Liver (tissue), 9 donors: Measurements from ENCODE around the gene WDR45. TPM values are rescaled to one million over a fixed set of nuclear protein-coding genes. Genes with fewer than 3 reads are reported as not detected.

Source experiments
- DNase-seq: peaks from one replicate; pipeline ENCODE4 v3.0.0-alpha.2; 2017; ENCODE audit warnings: low spot score
- H3K27ac ChIP-seq, 2 donors: one replicate each; pipeline ENCODE4 v1.7.0; 2013; ENCODE audit warnings: inconsistent platforms in 2 of 2, low read length in 2 of 2, control low read depth in 1 of 2, low read depth in 1 of 2, mild to moderate bottlenecking in 1 of 2
- H3K27me3 ChIP-seq, 4 donors: one replicate each; pipeline versions ENCODE4 v1.6.1 to v1.7.0; 2013; ENCODE audit warnings: low read length in 3 of 4, inconsistent platforms in 1 of 4, mild to moderate bottlenecking in 1 of 4, moderate library complexity in 1 of 4; ENCODE audit not compliant: control insufficient read depth in 4 of 4, insufficient read depth in 4 of 4
- H3K36me3 ChIP-seq, 4 donors: one replicate each; pipeline versions ENCODE4 v1.6.1 to v1.7.0; 2013; ENCODE audit warnings: low read length in 3 of 4, mild to moderate bottlenecking in 3 of 4, low read depth in 1 of 4, moderate library complexity in 1 of 4; ENCODE audit not compliant: control insufficient read depth in 4 of 4, insufficient read depth in 3 of 4
- H3K4me1 ChIP-seq, 4 donors: one replicate each; pipeline versions ENCODE4 v1.6.1 to v1.7.0; 2013; ENCODE audit warnings: low read length in 3 of 4, mild to moderate bottlenecking in 3 of 4, moderate library complexity in 1 of 4; ENCODE audit not compliant: control insufficient read depth in 4 of 4, insufficient read depth in 4 of 4
- H3K4me3 ChIP-seq, 3 donors: one replicate each; pipeline versions ENCODE4 v1.6.1 to v1.7.0; 2013; ENCODE audit warnings: low read length in 3 of 3, control low read depth in 1 of 3, low read depth in 1 of 3, mild to moderate bottlenecking in 1 of 3
- H3K9ac ChIP-seq, 2 donors: one replicate each; pipeline ENCODE4 v1.7.0; 2013; ENCODE audit warnings: low read length in 2 of 2, mild to moderate bottlenecking in 2 of 2, moderate library complexity in 2 of 2, control low read depth in 1 of 2, low read depth in 1 of 2
- H3K9me3 ChIP-seq, 4 donors: one replicate each; pipeline versions ENCODE4 v1.6.1 to v1.7.0; 2013; ENCODE audit warnings: low read length in 3 of 4; ENCODE audit not compliant: control insufficient read depth in 4 of 4
- CTCF ChIP-seq: fragments of 150-350 bp; IDR thresholded peaks from 2 replicates; pipeline ENCODE4 v1.5.1; 2017; ENCODE audit warnings: improper control_type of control experiment, low read depth, low read length; ENCODE audit not compliant: missing input control
- EGR1 ChIP-seq, 2 donors: IDR thresholded peaks; 2 replicates each; pipeline ENCODE4 v1.6.1; 2016 to 2018; ENCODE audit warnings: antibody characterized with exemption in 2 of 2, low read depth in 2 of 2
- FOXA1 ChIP-seq: IDR thresholded peaks from 2 replicates; pipeline ENCODE4 v1.6.1; 2016; ENCODE audit warnings: antibody characterized with exemption
- FOXA2 ChIP-seq: IDR thresholded peaks from 2 replicates; pipeline ENCODE4 v1.6.1; 2016; ENCODE audit warnings: antibody characterized with exemption
- GABPA ChIP-seq, 2 donors: IDR thresholded peaks in 1 of 2; conservative IDR thresholded peaks in 1 of 2; 2 replicates each; pipeline ENCODE4 v1.6.1; 2016; ENCODE audit warnings: antibody characterized with exemption in 2 of 2, mild to moderate bottlenecking in 1 of 2, moderate library complexity in 1 of 2
- HNF4A ChIP-seq, 2 donors: conservative IDR thresholded peaks; 2 replicates each; pipeline ENCODE4 v1.6.1; 2016; ENCODE audit warnings: antibody characterized with exemption in 2 of 2, mild to moderate bottlenecking in 2 of 2
- HNF4G ChIP-seq: IDR thresholded peaks from 2 replicates; pipeline ENCODE4 v1.6.1; 2016; ENCODE audit warnings: antibody characterized with exemption
- JUND ChIP-seq, 2 donors: IDR thresholded peaks; 2 replicates each; pipeline ENCODE4 v1.6.1; 2016; ENCODE audit warnings: antibody characterized with exemption in 2 of 2
- MAX ChIP-seq: IDR thresholded peaks from 2 replicates; pipeline ENCODE4 v1.6.1; 2016; ENCODE audit warnings: antibody characterized with exemption
- NR2F2 ChIP-seq: IDR thresholded peaks from 2 replicates; pipeline ENCODE4 v1.6.1; 2016; ENCODE audit warnings: antibody characterized with exemption
- RAD21 ChIP-seq, 2 donors: IDR thresholded peaks; 2 replicates each; pipeline ENCODE4 v1.6.1; 2016; ENCODE audit warnings: antibody characterized with exemption in 2 of 2, mild to moderate bottlenecking in 2 of 2
- RXRA ChIP-seq, 2 donors: IDR thresholded peaks; 2 replicates each; pipeline ENCODE4 v1.6.1; 2017 to 2018; ENCODE audit warnings: antibody characterized with exemption in 2 of 2, mild to moderate bottlenecking in 1 of 2
- SP1 ChIP-seq: IDR thresholded peaks from 2 replicates; pipeline ENCODE4 v1.6.1; 2018; ENCODE audit warnings: antibody characterized with exemption, mild to moderate bottlenecking
- TAF1 ChIP-seq: conservative IDR thresholded peaks from 2 replicates; pipeline ENCODE4 v1.6.1; 2016; ENCODE audit warnings: antibody characterized with exemption, mild to moderate bottlenecking
- YY1 ChIP-seq: IDR thresholded peaks from 2 replicates; pipeline ENCODE4 v1.6.1; 2016; ENCODE audit warnings: antibody characterized with exemption, mild to moderate bottlenecking
- ZBTB33 ChIP-seq: IDR thresholded peaks from 2 replicates; pipeline ENCODE4 v1.6.1; 2016; ENCODE audit warnings: antibody characterized with exemption
- WGBS: extraction: QIAGEN DNeasy Blood & Tissue Kit; methylation state at CpG from one replicate; pipeline ENCODE4 v1.1.7; 2013; 5-methylcytosine and 5-hydroxymethylcytosine counted together
- polyA plus RNA-seq, 2 donors: library from polyadenylated mRNA; stranded (reverse) in 1 of 2; unstranded in 1 of 2; fragments of 200-250 nt in 1 of 2; fragments of >200 nt in 1 of 2; fragmentation: Nextera tagmentation in 1 of 2; extraction: Ambion mirVana in 1 of 2; gene quantifications; one replicate each; pipeline versions ENCODE4 v1.2.1 to v1.2.3, GENCODE V29; 2013 to 2015
- total RNA-seq, 2 donors: library from RNA; depleted of rRNA; stranded (reverse); fragments of >200 nt; gene quantifications; one replicate each; pipeline ENCODE4 v1.2.3, GENCODE V29; 2014
- TF ChIP-seq, protein P1 (sequence below): IDR thresholded peaks from 2 replicates; pipeline ENCODE4 v1.6.1; 2016; ENCODE audit warnings: antibody characterized with exemption, mild to moderate bottlenecking
- donor health status: healthy.
- donor health status: healthy.
- donor health status: healthy.
- donor health status: healthy.
- donor health status: healthy.

WDR45 gene
- total and polyA plus RNA-seq, 4 donors = 28.0 to 60.7 (median 49.6) TPM

DNA sequence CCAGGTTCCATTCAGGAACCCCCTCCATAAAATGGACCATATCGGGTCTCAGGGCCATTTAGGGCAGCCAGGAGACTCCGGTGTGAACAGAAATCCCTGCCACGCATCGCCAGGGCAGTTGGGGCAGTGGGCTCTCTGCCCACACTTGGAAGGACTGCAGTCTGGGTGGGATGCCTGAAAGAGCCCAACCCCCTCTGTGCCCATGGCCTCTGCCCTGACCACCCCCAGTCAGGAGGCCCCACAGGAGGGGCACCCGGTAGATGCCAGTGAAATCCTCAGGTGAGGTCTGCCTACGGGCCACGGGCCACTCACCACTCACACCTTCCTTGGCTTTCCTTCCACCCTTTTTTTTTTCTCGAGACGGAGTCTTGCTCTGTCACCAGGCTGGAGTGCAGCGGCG lies 10.6 kb downstream of the WDR45 start:
- peaks cover 0 to 11% (median 2%) of the 10 kb centered on the region in 4 donors for H3K36me3 ChIP-seq
- H3K27me3 ChIP-seq = no peaks in the 10 kb centered on the region
- 93% methylated on average over 11 of the region's 11 CpGs for WGBS
- H3K9ac ChIP-seq = no peak overlapping the region
- peaks cover 0 to 17% (median 8%) of the 10 kb centered on the region in 4 donors for H3K4me1 ChIP-seq
- no peak overlapping the region for H3K4me3 ChIP-seq
- H3K27ac ChIP-seq = no peak overlapping the region
- no peak for DNase-seq
- H3K9me3 ChIP-seq = no peaks in the 10 kb centered on the region
- TF ChIP-seq TAF1 (no peak), YY1 (no peak), EGR1 (IDR thresholded peaks at IDR 0.05; ENCODE audit: low read depth in 2 of 2) (no peak), GABPA (IDR thresholded peaks at IDR 0.05 in 1 of 2, conservative IDR thresholded peaks at IDR 0.05 in 1 of 2) (no peak), RXRA (IDR thresholded peaks at IDR 0.05) (no peak), HNF4A (conservative IDR thresholded peaks at IDR 0.05) (no peak), RAD21 (IDR thresholded peaks at IDR 0.05) (no peak), SP1 (no peak), JUND (IDR thresholded peaks at IDR 0.05) (no peak), CTCF (no peak), NR2F2 (no peak), HNF4G (no peak), FOXA2 (no peak), ZBTB33 (no peak), FOXA1 (no peak), MAX (no peak)
- TF ChIP-seq, protein P1, sequence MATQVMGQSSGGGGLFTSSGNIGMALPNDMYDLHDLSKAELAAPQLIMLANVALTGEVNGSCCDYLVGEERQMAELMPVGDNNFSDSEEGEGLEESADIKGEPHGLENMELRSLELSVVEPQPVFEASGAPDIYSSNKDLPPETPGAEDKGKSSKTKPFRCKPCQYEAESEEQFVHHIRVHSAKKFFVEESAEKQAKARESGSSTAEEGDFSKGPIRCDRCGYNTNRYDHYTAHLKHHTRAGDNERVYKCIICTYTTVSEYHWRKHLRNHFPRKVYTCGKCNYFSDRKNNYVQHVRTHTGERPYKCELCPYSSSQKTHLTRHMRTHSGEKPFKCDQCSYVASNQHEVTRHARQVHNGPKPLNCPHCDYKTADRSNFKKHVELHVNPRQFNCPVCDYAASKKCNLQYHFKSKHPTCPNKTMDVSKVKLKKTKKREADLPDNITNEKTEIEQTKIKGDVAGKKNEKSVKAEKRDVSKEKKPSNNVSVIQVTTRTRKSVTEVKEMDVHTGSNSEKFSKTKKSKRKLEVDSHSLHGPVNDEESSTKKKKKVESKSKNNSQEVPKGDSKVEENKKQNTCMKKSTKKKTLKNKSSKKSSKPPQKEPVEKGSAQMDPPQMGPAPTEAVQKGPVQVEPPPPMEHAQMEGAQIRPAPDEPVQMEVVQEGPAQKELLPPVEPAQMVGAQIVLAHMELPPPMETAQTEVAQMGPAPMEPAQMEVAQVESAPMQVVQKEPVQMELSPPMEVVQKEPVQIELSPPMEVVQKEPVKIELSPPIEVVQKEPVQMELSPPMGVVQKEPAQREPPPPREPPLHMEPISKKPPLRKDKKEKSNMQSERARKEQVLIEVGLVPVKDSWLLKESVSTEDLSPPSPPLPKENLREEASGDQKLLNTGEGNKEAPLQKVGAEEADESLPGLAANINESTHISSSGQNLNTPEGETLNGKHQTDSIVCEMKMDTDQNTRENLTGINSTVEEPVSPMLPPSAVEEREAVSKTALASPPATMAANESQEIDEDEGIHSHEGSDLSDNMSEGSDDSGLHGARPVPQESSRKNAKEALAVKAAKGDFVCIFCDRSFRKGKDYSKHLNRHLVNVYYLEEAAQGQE = no peak
